NCI-H524 treated with DMSO at 0.1 percent for 48 hours (cell line): ENCODE measurements around the gene PRG3.

Experiments used
- DNase-seq: peaks from one replicate; lab custom pipeline; 2025; lab: John Stamatoyannopoulos, UW

The PRG3 gene

GRCh38 chr11:57380975-57381374, at the start of gene PRG3:
Gene PRG3 (minus strand): TSS chr11:57381150. CDS start chr11:57380708, 442 bp downstream.
- DNase-seq = no peak

- no peak for DNase-seq
These were observed 49.0 kb upstream of the PRG3 start for GRCh38 chr11:57429946-57430345.

- no peak for DNase-seq
These were observed 47.7 kb upstream of the PRG3 start for GRCh38 chr11:57428643-57429042.

GRCh38 chr11:57427727-57428082, 46.8 kb upstream of the PRG3 start:
- DNase-seq = no peak

- DNase-seq = no peak
These were observed 46.2 kb upstream of the PRG3 start, which contains the start of gene SLC43A3 for GRCh38 chr11:57426929-57427726. Gene SLC43A3 (minus strand): TSS chr11:57427121. CDS start chr11:57426172, 949 bp downstream.

GRCh38 chr11:57426439-57426928, 45.5 kb upstream of the PRG3 start:
- no peak for DNase-seq

GRCh38 chr11:57425565-57426438, 44.9 kb upstream of the PRG3 start:
- no peak for DNase-seq

GRCh38 chr11:57424792-57425564, 44.0 kb upstream of the PRG3 start:
- no peak for DNase-seq

GRCh38 chr11:57424137-57424791, 43.3 kb upstream of the PRG3 start:
- DNase-seq = no peak

GRCh38 chr11:57422669-57423068, 41.7 kb upstream of the PRG3 start:
- DNase-seq = no peak

GRCh38 chr11:57421805-57422204, 40.9 kb upstream of the PRG3 start:
- no peak for DNase-seq

GRCh38 chr11:57421066-57421465, 40.1 kb upstream of the PRG3 start:
- DNase-seq = no peak

- DNase-seq = no peak
These were observed 38.2 kb upstream of the PRG3 start for GRCh38 chr11:57419146-57419545.

- DNase-seq = no peak
These were observed 37.2 kb upstream of the PRG3 start for GRCh38 chr11:57418131-57418530.

- no peak for DNase-seq
These were observed 36.1 kb upstream of the PRG3 start for GRCh38 chr11:57417056-57417455.

- DNase-seq = no peak
These were observed 35.5 kb upstream of the PRG3 start for GRCh38 chr11:57416436-57416835.

GRCh38 chr11:57414612-57415212, 33.8 kb upstream of the PRG3 start:
- no peak for DNase-seq

GRCh38 chr11:57413681-57414080, 32.7 kb upstream of the PRG3 start:
- no peak for DNase-seq

GRCh38 chr11:57410287-57410686, 29.3 kb upstream of the PRG3 start:
- DNase-seq = no peak

GRCh38 chr11:57409321-57410100, 28.6 kb upstream of the PRG3 start:
- DNase-seq = no peak
